AG04449 (cell line): ENCODE results near the gene PZP.
"Not testable (repeated sequence)": the region's sequence is repeated elsewhere in the genome, so short reads cannot be mapped to it uniquely, and the experiment has no call there.

Experiments used
- CTCF ChIA-PET: fragments of 350-600 bp; formaldehyde crosslinking; extraction: SDS; loops from one replicate; lab custom pipeline; 2021; ENCODE audit warnings: antibody characterized with exemption; lab: Yijun Ruan, JAX
- POLR2A ChIA-PET: fragments of 400-600, 350-600 bp; formaldehyde crosslinking; extraction: SDS; loops from one replicate; lab custom pipeline; 2020; ENCODE audit warnings: antibody characterized with exemption, inconsistent platforms; lab: Yijun Ruan, JAX
- DNase-seq: peaks from one replicate; pipeline ENCODE4 v3.0.0-alpha.2; 2010; ENCODE audit warnings: low read depth, low spot score
- H3K4me3 ChIP-seq: 2 replicates; pipeline ENCODE4 v1.5.1; 2011; ENCODE audit warnings: low read depth, mild to moderate bottlenecking, control low read depth, low read length
- TF ChIP-seq, protein P1 (sequence below): IDR thresholded peaks from one replicate; pipeline ENCODE4 v1.5.1; 2011; ENCODE audit warnings: mild to moderate bottlenecking, moderate library complexity, low read length, control low read depth, inconsistent platforms; ENCODE audit not compliant: insufficient read depth; ENCODE audit errors: missing control alignments

The PZP gene

DNA sequence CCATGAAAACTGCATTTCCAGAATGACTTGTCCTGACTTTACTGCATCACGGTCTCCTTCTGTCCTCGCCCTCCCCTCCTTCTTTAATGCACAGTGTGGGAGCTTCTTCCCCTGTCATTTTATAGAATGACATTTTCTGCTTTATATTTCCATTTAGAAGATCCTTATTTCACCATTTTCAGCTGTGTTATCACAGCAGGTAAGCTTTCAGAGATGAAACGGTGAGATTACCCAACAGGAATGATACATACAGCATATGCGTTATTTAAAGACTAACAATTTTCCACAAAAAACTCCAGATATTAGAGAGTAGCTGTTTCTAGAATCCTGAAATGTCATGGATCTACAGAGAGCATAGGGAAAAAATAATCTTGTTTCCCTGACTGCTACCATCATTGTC, 27.3 kb upstream of the PZP start:
- no peak overlapping the region for H3K4me3 ChIP-seq
- no peak for DNase-seq
- ChIA-PET CTCF (no interaction called here), POLR2A (no interaction called here)
- TF ChIP-seq, protein P1, sequence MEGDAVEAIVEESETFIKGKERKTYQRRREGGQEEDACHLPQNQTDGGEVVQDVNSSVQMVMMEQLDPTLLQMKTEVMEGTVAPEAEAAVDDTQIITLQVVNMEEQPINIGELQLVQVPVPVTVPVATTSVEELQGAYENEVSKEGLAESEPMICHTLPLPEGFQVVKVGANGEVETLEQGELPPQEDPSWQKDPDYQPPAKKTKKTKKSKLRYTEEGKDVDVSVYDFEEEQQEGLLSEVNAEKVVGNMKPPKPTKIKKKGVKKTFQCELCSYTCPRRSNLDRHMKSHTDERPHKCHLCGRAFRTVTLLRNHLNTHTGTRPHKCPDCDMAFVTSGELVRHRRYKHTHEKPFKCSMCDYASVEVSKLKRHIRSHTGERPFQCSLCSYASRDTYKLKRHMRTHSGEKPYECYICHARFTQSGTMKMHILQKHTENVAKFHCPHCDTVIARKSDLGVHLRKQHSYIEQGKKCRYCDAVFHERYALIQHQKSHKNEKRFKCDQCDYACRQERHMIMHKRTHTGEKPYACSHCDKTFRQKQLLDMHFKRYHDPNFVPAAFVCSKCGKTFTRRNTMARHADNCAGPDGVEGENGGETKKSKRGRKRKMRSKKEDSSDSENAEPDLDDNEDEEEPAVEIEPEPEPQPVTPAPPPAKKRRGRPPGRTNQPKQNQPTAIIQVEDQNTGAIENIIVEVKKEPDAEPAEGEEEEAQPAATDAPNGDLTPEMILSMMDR = no peak

DNA sequence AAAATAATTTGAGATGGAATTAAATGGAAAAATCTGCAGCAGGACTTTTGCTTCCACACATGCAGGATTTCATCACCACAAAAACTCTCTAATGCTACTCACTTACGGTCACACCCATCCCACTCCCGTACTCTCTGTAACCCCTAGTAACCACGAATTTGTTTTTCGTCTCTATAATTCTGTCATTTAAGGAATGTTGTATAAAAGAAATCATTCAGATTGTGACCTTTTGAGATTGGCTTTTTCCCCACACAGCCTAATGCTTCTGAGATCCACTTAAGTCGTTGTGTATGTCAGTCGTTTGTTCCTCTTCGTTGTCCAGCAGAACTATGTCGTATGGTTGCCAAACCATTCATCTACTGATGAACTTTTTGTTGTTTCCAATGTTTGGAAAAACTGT, 19.8 kb upstream of the PZP start:
- TF ChIP-seq, protein P1 = no peak
- CTCF ChIA-PET = no interaction called here
- no peak for DNase-seq
- no peak overlapping the region for H3K4me3 ChIP-seq
- POLR2A ChIA-PET = no interaction called here

DNA sequence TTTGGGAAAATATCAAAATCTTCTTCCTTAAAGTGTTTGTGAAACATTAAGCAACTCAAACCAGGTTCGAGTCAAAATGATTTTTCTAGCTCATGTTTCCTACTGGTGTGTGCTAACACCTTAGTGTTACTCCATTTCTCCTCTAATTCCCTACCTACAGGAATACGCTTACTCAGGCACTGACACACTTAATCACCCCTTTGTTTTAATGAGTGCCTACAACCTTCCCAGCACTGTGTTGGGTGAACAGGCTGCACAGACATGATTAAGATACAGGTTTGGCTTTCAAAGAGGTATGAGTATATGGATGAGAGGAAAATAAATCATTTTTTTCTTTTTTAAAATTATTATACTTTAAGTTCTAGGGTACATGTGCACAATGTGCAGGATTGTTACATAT, 15.6 kb upstream of the PZP start:
- no peak overlapping the region for H3K4me3 ChIP-seq
- CTCF ChIA-PET = no interaction called here
- no peak for DNase-seq
- TF ChIP-seq, protein P1 = no peak
- POLR2A ChIA-PET = no interaction called here

DNA sequence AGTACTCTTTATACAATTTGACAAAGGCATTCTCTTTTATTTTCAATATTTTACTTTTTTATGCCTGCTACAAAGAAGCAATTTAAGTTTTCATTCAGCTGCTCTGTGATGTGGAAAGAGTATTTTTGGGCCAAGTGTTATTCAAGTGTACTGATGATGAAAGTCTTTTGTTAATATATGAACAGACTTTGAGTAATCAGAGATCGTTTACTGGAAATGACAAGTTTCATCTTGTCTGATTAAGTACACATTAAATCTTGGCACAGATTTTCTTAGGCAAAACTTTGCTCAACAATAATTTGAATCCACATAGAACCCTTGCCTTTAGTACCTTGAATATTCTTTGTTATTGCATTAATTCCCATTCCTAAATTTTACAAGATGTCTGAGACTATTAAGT, 13.3 kb upstream of the PZP start:
- CTCF ChIA-PET = no interaction called here
- TF ChIP-seq, protein P1 = no peak
- no peak overlapping the region for H3K4me3 ChIP-seq
- DNase-seq = no peak
- POLR2A ChIA-PET = no interaction called here

DNA sequence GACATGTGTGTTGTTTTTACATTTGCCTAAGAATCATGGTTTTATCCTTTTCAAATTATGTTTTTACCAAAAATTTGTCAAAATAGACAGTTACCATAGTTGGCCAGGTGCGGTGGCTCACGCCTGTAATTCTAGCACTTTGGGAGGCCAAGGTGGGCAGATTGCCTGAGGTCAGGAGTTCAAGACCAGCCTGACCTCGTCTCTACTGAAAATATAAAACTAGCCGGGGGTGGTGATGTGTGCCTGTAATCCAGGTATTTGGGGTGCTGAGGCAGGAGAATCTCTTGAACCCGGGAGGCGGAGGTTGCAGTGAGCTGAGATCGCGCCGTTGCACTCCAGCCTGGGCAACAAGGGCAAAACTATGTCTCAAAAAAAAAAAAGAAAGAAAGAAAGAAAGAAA, 12.8 kb upstream of the PZP start:
- H3K4me3 ChIP-seq, CTCF ChIA-PET, POLR2A ChIA-PET, DNase-seq: not testable (repeated sequence)

DNA sequence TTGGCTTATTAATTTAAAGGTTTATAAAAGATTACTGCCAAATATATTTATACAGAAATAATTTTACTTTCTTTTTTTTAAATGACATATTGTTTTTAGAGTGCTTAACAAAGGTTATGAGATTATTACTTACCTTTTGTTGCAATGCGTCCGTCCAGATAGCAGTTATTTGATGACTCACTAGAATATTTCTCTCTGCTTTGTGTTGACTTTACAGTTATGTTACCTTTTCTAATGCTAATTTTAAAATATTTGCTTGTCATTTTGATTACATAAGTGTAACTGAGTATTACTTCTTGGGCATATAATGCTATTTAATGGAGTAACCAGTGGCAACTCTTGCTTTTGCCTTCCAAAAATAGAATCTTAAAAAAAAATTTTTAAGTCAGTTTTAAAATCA, 6.3 kb upstream of the PZP start:
- ChIA-PET POLR2A (no interaction called here), CTCF (no interaction called here)
- no peak overlapping the region for H3K4me3 ChIP-seq
- DNase-seq = no peak
- TF ChIP-seq, protein P1 = no peak

DNA sequence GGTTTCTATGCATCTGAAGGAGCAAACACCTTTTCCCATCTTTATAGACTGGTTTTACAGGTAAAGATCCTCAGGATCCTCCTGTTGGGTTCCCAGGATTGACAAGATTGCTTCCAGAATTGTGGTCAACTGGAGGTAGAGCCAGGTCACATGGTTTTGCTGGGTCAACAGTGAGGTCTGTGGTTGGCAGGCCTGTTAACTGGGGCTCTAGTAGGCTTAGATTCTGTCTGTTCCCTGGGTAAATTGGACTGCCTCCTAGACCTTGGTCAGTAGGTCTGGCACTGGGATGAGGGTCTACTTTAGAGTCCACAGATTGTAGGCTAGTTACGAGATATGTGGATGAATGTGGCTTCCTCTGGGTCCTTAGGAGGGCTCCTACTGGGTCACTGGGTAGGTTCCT, 3.5 kb upstream of the PZP start:
- CTCF ChIA-PET = no interaction called here
- no peak overlapping the region for H3K4me3 ChIP-seq
- TF ChIP-seq, protein P1 = no peak
- no peak for DNase-seq
- POLR2A ChIA-PET = no interaction called here
